HG02970 (cell line): ENCODE data around the gene ZNF407.

Experiments used
- ATAC-seq: cut with Tn5 transposase; IDR thresholded peaks from one replicate; pipeline ENCODE4 v1.9.1; 2021; ENCODE audit warnings: mild to moderate bottlenecking, moderate library complexity, moderate number of reproducible peaks; ENCODE audit not compliant: unreplicated experiment, low FRiP score

ZNF407 gene

GRCh38 chr18:74661691-74662090 lies 64.0 kb downstream of the ZNF407 start:
- ATAC-seq, result no peak

DNA sequence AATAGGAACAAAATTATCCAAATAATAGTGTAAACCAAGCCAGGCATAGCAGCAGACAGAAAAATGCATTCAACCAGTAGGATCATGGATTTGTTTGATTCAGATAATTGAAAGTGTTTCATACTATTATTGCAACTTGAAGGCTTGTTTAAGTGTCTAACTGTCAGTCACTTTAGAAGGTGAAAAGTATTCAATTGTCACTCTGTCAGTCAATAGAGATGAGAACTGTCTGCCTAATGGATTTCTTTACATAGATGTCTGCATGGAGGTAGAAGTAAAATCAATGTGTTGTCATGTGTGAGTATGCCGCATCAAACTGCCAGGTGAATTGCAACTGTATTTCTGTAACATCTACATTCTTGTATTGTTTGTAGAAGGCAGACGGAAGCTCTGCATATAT lies 65.0 kb downstream of the ZNF407 start:
- no peak for ATAC-seq

GRCh38 chr18:74665346-74665745 lies 67.7 kb downstream of the ZNF407 start:
- ATAC-seq, result no peak

DNA sequence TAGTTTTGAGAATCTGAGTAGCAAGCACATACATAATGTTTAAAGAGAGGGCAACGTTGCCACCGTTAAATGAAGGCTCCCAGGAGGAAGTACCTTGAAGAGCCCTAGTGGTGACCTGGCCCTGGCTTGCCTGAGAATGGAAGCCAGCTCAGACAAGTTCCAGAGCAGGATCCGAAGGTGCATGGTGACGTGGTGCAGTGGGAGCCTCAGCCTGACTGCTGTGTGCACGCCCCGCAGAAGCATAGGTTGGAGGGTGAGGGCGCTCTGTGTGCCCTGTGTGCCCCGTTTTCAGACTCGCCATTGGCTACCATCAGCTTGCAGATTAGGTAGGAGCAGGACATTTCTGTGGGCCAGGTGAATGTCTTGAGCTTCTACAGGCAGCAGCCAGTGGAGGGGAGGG lies 68.2 kb downstream of the ZNF407 start:
- no peak for ATAC-seq

DNA sequence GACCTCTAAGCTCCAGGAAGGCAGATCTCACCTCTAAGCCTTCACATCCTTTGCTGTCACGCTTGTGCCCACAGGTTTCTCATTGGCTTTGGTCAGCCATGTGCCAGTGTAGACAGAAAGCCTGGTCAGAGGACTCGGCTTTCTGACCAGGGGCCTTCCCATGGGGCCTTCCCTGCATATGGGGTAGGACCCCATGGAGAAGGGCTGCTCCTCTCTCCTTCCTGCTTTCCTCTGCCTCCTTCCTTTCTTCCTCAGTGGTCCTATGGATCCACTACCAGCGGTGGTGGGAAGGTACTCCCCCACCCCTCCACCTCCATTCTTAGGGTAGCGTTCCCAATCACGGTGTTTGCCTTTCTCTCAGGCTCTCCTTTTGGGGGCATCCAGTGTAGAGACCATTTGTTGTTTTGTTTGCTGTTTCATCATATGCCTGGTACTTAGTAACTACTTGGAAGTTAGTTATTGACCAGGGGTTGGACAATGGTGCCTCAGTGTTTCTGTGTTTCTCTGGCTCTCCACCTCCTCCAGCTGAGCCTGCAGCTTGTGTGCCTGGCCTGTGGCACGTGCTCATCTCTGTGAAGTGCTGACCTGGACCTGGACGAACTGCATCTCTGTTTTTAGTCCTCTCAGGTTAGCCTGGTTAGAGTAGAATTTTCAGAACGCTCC lies 71.6 kb downstream of the ZNF407 start:
- ATAC-seq, result no peak

DNA sequence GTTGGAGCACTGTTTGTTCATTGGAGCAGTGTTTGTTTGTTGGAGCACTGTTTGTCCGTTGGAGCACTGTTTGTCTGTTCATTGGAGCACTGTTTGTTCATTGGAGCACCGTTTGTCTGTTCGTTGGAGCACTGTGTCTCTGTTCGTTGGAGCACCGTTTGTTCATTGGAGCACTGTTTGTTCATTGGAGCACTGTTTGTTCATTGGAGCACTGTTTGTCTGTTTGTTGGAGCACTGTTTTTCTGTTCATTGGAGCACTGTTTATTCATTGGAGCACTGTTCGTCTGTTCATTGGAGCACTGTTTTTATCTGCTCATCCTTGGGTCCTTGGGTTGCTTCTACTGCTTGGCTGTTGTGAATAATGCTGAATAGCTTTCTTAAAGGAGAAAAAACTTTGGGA lies 74.7 kb downstream of the ZNF407 start:
- no peak for ATAC-seq

DNA sequence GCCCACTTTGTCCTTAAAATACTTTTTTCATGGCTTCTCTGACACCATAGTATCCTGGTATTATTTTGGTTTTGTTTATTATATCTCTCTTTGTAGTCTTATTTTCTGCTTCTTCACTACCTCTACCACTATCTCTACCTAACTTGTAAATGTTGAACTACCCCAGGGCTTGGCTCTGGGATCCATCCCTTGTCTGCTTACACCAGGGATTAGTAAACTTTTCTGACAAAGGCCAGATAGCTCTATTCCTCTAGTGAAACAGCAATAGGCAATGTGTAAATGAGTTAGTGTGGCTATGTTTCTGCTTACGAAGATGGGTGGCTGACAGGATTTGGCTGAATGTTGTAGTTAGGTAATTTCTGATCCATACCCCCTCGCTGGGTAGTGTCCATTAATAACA lies 76.8 kb downstream of the ZNF407 start:
- no peak for ATAC-seq

- ATAC-seq, result no peak
Observed at GRCh38 chr18:74679006-74679678, 81.5 kb downstream of the ZNF407 start.

- no peak for ATAC-seq
Observed at GRCh38 chr18:74679679-74680076, 82.0 kb downstream of the ZNF407 start.

GRCh38 chr18:74682141-74682990 lies 84.7 kb downstream of the ZNF407 start:
- no peak for ATAC-seq

DNA sequence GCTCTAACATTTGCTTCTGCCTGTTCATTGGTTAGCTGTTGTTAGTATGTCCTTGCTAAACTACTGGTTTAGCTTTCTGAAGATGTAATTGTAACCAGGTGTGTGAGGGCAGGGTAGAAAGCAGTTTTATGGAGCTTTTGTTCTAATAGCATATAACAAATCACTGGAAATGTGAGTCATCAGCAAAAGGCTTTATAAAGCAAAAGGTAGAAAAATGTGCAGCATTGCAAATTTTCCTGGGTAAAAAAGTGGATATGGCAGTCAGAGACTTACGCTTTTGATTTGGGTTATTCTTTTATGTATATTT lies 85.3 kb downstream of the ZNF407 start:
- no peak for ATAC-seq

DNA sequence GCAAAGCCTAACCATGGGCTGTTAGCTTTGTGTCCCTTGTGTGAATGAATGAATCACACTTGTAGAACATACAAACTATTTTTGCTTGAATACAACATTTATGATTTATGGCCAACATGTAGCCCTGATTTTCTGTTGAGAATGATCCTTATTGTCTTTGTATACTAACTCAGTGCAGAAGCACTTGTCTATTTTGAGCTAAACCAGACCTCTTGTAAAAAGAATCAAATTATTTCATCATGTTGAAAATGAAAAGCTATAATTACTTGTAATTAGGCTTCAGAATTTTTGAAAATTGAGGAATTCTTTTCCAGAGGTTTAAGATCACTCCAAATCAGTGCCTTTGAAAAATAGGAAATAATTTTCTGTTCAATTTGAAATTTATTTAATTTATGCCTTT lies 85.9 kb downstream of the ZNF407 start:
- ATAC-seq, result no peak

GRCh38 chr18:74689251-74689650 lies 91.6 kb downstream of the ZNF407 start:
- ATAC-seq, result no peak

- ATAC-seq, result no peak
Observed at GRCh38 chr18:74692367-74693013, 94.8 kb downstream of the ZNF407 start.

- ATAC-seq, result no peak
Observed at GRCh38 chr18:74694436-74694835, 96.8 kb downstream of the ZNF407 start.

DNA sequence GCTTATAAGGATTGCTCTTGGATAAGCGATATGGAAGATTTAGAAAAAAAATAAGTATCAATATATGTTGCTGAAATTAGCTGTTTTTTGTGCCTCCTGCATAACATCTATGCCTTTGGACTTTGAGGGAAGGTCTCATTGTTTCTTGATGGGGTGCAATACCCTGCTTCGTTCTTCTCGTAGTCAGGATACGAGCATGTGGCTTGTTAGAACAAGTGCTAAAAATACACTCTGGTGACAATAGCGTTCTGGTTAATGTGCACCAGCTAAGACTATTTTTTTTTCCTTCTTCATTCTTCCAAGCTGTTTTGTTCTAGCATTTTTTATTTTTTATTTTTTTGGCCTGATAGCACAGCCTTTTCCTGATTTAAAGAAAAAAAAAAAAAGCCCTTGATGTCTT lies 97.5 kb downstream of the ZNF407 start:
- no peak for ATAC-seq

DNA sequence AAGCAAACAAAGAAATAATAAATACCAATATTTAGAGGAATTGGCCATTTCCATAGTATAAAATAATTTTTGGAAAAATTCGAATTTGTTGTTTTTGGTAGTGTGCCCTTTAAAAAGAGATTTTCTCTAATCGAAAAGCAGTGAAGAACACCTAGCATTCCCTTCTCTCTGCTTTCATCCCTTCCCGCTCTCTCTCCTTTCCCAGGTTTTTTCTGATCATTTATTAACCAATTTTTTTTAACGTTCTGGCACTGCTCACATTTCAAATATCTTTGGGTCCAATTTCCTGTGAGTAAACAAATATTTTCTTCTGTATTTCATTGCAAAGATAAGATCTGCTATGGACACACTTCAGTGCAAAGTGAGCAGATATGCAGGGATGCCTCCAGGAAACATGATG lies 101.2 kb downstream of the ZNF407 start:
- no peak for ATAC-seq

- no peak for ATAC-seq
Observed at GRCh38 chr18:74699455-74699854, 101.8 kb downstream of the ZNF407 start.

DNA sequence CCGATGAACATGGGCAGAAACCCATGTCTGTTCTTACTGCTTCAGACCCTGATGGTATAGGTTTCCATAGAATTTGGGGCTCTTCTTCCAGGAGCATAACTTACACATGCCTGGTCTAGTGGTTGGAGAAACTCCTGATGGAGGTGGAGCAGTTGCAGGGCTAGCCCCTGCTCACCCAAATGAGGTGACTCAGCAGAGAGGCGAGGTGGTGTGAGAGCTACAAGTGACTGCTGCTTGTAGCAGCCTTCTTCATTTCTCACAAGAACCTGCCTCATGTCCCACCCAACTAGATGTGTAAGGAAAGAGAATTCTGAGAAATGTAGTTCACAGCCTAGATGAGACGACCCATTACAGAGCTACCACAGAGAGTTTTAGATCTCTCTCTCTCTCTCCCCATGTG lies 105.3 kb downstream of the ZNF407 start:
- ATAC-seq, result no peak

- ATAC-seq, result no peak
Observed at GRCh38 chr18:74708169-74708568, 110.5 kb downstream of the ZNF407 start.

DNA sequence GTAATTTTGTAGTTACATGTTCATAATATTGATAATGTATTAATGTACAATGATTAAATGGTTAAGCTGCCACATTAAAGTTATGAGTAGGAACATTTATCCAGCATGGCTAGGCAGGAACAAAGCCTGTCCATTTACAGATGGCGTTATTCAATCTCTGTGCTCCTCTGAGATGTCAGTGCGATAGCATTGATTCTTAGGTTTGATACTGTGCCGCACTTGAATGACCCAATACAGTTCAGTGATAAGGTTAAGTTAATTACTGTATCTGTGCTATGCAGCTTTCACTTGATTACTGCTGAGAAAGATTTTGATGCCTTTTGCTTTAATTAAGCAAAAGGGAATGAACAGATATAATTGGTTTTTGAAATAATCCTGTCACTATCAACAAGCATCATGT lies 111.8 kb downstream of the ZNF407 start:
- no peak for ATAC-seq
